Choroid plexus epithelial cell (primary cell): Measurements from ENCODE around the gene CAPN5.

Experiments
- DNase-seq: peaks from one replicate; pipeline ENCODE4 v3.0.0-alpha.2; 2010; ENCODE audit warnings: low read depth
- H3K4me3 ChIP-seq: 2 replicates; pipeline ENCODE4 v1.5.1; 2011; ENCODE audit warnings: low read depth, mild to moderate bottlenecking, control low read depth, low read length, moderate library complexity
- CTCF ChIP-seq: conservative IDR thresholded peaks from 2 replicates; pipeline ENCODE4 v1.5.1; 2011; ENCODE audit warnings: low read depth, mild to moderate bottlenecking, control low read depth, inconsistent platforms, low read length, moderate library complexity

The CAPN5 gene

GRCh38 chr11:77140231-77140851 lies 73.6 kb downstream of the CAPN5 start:
- H3K4me3 ChIP-seq: no peak overlapping the region
- no peak for TF ChIP-seq CTCF
- DNase-seq: peak; percentile 20

GRCh38 chr11:77141034-77141433 lies 74.3 kb downstream of the CAPN5 start:
- DNase-seq: peak; percentile 65
- TF ChIP-seq CTCF: no peak
- H3K4me3 ChIP-seq: no peak overlapping the region

GRCh38 chr11:77141475-77141874 lies 74.7 kb downstream of the CAPN5 start:
- no peak for DNase-seq
- H3K4me3 ChIP-seq: no peak overlapping the region
- no peak for TF ChIP-seq CTCF

- TF ChIP-seq CTCF: no peak
- no peak for DNase-seq
- no peak overlapping the region for H3K4me3 ChIP-seq
These were observed 75.6 kb downstream of the CAPN5 start for GRCh38 chr11:77142091-77142975.

GRCh38 chr11:77143405-77144020 lies 76.7 kb downstream of the CAPN5 start:
- no peak for DNase-seq
- no peak for TF ChIP-seq CTCF
- H3K4me3 ChIP-seq: no peak overlapping the region

GRCh38 chr11:77144196-77144856 lies 77.6 kb downstream of the CAPN5 start:
- no peak overlapping the region for H3K4me3 ChIP-seq
- no peak for TF ChIP-seq CTCF
- no peak for DNase-seq
